Effector CD4-positive, alpha-beta T cell (primary cell): Measurements from ENCODE around the gene SMTN.

Experiments
- DNase-seq: peaks from one replicate; pipeline ENCODE4 v3.0.0-alpha.2; 2020

The SMTN gene

DNA sequence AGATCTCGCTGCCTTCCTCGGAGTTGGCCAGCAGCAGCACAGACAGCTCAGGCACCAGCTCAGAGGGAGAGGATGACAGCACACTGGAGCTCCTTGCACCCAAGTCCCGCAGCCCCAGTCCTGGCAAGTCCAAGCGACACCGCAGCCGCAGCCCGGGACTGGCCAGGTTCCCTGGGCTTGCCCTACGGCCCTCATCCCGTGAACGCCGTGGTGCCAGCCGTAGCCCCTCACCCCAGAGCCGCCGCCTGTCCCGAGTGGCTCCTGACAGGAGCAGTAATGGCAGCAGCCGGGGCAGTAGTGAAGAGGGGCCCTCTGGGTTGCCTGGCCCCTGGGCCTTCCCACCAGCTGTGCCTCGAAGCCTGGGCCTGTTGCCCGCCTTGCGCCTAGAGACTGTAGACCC is 52.8 kb downstream of the SMTN start:
- DNase-seq: no peak

GRCh38 chr22:31134688-31135087 is 53.6 kb downstream of the SMTN start:
- DNase-seq: no peak

DNA sequence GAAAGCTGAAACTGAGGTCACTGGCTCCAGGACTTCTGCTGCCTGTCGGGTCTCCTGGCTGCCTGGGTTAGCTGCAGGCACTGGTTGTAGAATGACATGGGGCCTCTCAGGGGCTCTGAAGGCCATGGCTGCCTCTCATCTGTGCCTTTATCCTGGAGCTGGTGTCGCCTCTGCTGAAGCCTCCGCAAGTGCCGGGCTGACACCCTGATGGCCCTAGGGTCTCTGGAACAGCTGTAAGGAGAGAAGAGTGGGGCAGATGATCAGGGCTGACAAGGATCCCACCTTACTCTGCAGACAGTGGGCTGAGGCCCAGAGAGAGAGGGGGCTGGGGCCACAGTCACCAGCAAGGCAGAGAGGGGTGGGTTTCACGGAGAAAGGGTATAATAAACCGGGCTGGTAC is 54.6 kb downstream of the SMTN start:
- no peak for DNase-seq

DNA sequence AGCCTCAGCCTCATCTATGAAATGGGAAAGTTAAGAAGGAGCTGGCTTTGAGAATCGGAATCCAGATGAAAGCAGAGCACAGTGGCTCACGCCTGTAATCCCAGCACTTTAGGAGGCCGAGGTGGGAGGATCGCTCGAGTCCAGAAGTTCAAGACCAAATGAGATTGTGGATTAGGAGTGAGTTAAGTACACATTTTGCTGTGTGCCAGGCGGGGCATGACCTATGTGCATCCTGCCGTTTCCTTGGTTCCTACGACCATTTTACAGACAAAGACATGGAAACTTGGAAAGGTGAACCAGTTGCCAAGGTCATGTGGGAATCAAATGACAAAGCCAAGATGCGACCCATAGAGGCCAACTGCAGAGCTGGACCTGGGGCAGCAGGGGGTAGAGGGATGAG is 55.0 kb downstream of the SMTN start:
- no peak for DNase-seq

- no peak for DNase-seq
Measured at GRCh38 chr22:31136711-31137110, 55.6 kb downstream of the SMTN start.

DNA sequence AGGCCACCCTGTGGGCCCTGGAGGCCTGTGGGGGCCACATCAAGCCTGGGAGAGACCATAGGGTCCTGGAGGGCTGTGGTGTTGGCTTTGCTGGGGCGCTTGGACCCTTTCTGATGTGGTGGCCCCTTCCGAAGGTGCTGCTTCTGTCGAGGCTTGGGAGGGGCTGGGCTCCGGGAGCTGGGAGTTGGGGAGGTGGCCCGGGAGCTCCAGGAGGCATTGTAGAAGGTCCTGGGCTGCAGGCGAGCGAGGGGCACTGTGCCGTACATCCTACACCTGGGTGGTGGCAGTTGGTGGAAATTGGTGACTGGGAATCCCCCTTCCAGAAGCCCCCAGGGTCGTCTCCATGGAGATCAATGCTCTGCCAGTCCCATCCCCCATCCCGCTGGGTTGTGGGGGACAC is 56.6 kb downstream of the SMTN start:
- DNase-seq: no peak

DNA sequence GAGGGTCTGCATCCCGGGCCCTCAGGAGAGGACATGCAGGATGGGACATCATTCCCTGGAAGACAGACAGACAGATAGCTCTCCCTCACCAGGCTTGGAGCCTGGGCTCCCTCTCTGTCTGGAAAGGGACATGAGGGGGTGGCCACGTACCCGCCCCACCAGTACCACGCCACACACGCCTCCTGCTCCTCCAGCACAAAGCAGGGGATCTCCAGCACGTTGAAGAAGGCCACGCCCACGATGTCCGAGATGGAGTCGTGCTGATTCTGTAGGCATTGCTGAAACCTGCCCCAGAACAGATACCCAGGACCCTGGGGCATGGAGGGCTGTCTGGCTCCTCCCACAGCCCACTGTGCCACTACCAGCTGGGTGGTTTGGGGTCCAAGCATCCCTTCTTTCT is 57.0 kb downstream of the SMTN start:
- no peak for DNase-seq

GRCh38 chr22:31139066-31139465 is 57.9 kb downstream of the SMTN start:
- DNase-seq: no peak

GRCh38 chr22:31139866-31140716 is 59.0 kb downstream of the SMTN start, which contains the start of gene PLA2G3:
Gene PLA2G3 (minus strand): TSS chr22:31140508. CDS start chr22:31140354, 154 bp downstream.
- DNase-seq: no peak

- no peak for DNase-seq
Measured at GRCh38 chr22:31140746-31141145, 59.6 kb downstream of the SMTN start.

DNA sequence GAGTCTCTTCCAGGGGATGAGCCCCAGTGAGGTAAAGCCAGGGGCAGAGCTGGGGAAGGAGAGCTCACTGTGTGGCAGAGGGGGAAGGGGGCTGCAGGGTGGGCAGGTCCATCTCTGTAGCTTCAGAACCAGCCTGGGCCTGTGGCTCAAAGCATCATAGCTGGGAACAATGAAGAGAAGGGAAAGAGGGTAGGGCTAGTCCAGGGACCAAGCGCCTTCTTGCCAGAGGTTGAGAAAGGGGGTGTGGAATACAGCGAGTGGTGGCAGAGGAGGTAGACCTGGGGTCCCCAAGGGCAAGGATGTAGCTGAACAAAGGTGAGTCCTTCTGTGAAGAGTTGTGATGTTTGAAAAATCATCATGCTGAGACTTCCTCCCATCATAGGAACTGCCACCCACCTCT is 60.4 kb downstream of the SMTN start:
- DNase-seq: no peak

DNA sequence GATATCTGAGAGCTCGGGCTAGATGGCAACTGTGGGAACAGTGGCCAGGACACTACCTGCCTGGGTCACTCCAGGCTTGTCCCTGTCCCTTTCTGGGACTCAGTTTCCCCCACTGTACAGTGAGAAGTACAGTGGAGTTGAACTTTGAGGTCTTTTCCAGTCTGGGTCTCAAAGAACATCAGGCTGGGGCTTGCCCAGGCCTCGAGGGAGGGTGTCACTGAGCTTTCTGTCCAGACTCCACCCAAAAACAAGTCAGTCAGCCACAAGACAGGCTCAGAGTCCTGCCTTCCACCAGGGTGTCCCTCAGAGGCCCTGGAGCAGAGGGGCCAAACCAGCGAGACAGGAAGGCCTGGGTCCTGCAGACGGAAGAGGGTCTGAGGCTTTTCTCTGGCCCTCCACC is 61.2 kb downstream of the SMTN start:
- no peak for DNase-seq

DNA sequence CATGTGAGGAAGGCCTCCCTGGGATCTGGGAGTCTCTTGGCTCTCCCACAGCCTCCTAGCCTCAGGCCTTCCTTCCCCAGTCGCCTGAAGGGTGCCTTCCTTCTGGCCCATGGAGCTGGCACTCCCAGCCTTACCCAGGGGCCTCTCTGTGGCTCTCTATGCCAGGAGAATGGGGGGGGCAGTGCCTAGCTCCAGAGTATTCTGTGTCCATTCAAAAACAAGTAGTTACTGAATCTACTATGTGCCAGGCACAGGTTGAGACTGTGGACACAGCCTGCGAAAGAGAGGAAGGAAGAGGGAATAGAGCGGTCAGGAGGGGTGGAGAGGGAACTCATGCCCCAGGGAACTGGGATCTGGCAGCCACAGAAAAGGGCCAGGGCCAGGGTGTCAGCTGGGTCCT is 61.9 kb downstream of the SMTN start:
- no peak for DNase-seq

DNA sequence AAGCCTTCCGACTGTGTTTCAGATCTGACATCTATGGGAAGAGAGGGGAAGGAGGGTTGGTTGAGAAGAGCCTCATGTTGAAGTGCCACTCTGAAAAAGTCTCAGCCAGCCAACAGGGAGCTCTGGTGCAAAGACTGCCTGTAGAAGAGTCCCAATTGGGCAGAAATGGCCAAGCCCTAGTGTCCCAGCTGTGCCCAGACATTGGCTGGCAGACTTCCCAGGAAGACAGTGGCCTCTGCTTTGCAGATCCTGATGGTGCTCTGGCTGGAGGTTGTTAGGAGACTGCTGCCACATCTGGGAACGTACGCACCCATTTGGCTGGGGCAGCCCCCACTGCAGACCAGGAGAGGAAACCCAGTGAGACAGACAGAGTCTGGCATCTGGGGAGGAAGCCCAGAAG is 62.4 kb downstream of the SMTN start:
- DNase-seq: no peak

- DNase-seq: no peak
Measured at GRCh38 chr22:31144223-31144622, 63.1 kb downstream of the SMTN start.

DNA sequence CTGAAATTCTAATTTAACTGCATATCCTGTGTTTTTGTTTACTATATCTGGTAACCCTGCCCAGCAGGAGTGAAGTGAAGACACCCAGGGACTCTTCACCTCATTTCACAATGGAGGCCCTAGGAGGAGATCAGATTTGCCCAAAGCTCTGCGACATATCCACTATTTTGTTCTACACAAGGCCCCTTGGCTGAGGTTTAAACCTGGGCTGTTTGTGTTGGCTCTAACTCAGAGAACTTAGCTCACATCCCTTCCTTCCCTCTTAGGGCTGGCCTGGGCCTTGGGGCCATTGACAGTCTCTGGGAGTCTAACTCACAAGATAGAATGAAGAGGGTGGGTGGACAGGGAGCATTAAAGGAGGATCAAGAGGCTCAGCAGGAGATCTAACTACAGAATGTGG is 67.4 kb downstream of the SMTN start:
- no peak for DNase-seq

DNA sequence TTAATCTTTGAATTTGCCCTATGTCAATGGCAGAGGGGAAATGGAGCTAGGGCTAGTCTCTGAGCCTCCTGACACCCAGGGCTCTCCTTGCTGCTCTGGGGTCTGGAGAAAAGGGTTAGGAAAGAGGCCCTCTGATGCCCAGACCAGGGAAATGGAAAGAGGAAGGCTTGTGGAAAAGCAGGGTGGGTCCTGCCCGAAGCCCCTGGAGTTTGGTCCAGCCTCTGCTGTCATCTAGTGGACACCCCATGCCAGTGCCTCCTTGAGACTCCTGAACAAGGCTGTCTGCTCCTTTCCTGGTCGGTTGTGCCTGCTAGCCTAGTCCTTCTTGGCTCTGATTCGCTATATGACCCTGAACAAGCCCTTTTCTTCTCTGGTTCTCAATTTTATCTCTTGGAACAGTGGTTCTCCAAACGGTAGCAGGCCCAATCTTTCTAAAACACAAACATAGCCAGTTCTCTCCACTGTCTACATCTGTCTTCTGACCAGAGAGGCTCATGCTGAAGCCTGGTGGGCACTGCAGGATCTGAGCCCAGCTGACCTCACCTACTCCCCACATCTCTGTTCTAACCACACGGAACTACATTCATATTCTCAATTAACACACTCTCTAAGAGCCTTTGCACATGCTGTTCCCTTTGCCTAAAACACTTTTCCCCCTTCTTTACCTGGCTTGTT is 68.0 kb downstream of the SMTN start:
- DNase-seq: peak; percentile 9

GRCh38 chr22:31150615-31151014 is 69.5 kb downstream of the SMTN start:
- DNase-seq: no peak

DNA sequence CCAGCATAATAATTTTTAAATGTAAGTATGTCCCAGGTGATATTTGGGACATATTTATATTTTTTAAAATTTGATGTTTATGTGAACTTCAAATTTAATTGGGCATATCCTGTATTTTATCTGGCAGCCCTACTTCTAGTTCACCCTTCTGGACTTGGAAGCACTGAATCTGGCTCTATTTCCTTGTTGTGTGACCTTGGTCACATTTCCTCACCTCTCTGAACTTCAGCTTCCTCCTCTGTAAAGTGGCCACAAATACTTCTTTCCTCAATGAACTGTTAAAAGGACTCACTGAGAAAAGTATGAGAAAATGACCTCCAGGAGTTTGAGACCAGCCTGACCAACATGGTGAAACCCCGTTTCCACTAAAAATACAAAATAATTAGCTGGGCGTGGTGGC is 70.8 kb downstream of the SMTN start:
- no peak for DNase-seq

- DNase-seq: no peak
Measured at GRCh38 chr22:31153357-31153756, 72.2 kb downstream of the SMTN start.
